ENCODE measurements around the gene ERC1. TPM values are rescaled to one million over a fixed set of nuclear protein-coding genes. Genes with fewer than 3 reads are reported as not detected.

The ERC1 gene
- total RNA-seq, 1 experiment from 2014 or later: 55.1 TPM

DNA sequence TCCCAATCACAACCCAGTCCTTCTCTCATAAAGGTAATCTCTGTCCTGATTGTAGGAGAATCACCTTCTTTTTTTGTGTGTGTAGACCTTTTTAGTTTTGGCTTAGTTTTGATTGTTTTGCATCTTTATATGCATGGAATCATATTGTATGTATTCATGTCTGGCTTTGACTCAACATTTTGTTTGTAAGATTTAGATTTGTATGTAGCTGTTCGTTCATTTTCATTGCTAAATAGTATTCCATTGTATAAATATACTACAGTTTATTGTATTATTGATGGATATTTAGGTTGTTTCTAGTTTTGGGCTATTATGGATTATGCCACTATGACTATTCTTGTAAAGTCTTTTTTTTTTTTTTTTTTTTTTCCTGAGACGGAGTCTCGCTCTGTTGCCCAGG is 10.5 kb downstream of the ERC1 start:
- POLR2A ChIA-PET: interaction anchor here (1.2 to 2.1 kb wide), 3 partner anchors 11 to 52 kb away, joined by 3 to 6 read pairs (median 5); partner anchors contain the start of gene RAD52
- CTCF ChIA-PET: interaction anchor here (0.8 to 1.1 kb wide), 5 partner anchors 10 to 117 kb away, joined by 3 to 5 read pairs (median 3); no protein-coding TSS in a partner anchor
- Mint-ChIP-seq H3K36me3 (ENCODE audit: insufficient read depth, unreplicated experiment) (peaks cover 33% of the 10 kb centered on the region), H3K9me3 (ENCODE audit: unreplicated experiment) (no peaks in the 10 kb centered on the region), H3K4me3 (ENCODE audit: unreplicated experiment) (no peak overlapping the region), H3K27ac (ENCODE audit: low read depth, unreplicated experiment) (no peak overlapping the region), H3K27me3 (ENCODE audit: insufficient read depth, unreplicated experiment) (no peaks in the 10 kb centered on the region), H3K4me1 (ENCODE audit: insufficient read depth, unreplicated experiment) (peaks cover 6% of the 10 kb centered on the region)
- DNase-seq (ENCODE audit: unreplicated experiment): no peak
- intact Hi-C loops (cut with micrococcal nuclease): no loop called here
- no TSS peak for BruUV-seq (replicated peaks)
- TF ChIP-seq, protein P1, sequence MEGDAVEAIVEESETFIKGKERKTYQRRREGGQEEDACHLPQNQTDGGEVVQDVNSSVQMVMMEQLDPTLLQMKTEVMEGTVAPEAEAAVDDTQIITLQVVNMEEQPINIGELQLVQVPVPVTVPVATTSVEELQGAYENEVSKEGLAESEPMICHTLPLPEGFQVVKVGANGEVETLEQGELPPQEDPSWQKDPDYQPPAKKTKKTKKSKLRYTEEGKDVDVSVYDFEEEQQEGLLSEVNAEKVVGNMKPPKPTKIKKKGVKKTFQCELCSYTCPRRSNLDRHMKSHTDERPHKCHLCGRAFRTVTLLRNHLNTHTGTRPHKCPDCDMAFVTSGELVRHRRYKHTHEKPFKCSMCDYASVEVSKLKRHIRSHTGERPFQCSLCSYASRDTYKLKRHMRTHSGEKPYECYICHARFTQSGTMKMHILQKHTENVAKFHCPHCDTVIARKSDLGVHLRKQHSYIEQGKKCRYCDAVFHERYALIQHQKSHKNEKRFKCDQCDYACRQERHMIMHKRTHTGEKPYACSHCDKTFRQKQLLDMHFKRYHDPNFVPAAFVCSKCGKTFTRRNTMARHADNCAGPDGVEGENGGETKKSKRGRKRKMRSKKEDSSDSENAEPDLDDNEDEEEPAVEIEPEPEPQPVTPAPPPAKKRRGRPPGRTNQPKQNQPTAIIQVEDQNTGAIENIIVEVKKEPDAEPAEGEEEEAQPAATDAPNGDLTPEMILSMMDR (IDR thresholded peaks at IDR 0.05; ENCODE audit: unreplicated experiment): no peak

DNA sequence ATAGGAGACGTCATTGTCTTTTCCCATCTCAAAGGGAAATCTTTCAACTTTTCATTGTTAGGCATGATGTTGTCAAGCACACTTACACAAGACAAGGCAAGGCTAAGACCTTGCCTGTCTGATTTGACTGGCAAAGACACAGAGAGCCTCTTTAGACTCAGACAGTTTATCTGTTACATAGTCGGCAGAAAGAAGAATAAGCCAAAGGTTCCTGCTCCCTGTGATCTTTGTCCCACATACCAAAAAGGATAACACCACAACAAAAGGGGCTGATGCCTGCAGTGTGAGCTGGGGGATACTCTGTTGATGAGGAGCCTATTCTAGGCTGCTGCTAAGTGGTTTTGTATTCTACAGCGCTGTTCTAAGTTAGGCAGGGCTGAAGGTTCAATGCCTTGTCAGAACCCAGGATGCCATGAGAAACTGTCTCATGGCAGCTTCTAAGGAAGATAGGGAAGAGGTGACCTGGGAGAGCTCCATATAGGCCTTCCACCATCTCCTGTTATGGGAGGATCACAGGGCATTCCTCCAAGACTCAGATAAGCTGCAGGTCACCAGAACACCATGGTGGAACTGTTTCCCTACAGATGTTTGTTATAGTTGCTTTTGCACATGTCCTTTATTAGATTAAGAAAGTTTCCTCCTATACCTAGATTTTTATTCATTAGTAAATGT is 12.7 kb downstream of the ERC1 start:
- Mint-ChIP-seq H3K36me3 (ENCODE audit: insufficient read depth, unreplicated experiment) (peaks cover 38% of the 10 kb centered on the region), H3K27me3 (ENCODE audit: insufficient read depth, unreplicated experiment) (no peaks in the 10 kb centered on the region), H3K27ac (ENCODE audit: low read depth, unreplicated experiment) (no peak overlapping the region), H3K9me3 (ENCODE audit: unreplicated experiment) (no peaks in the 10 kb centered on the region), H3K4me3 (ENCODE audit: unreplicated experiment) (no peak overlapping the region), H3K4me1 (ENCODE audit: insufficient read depth, unreplicated experiment) (peaks cover 10% of the 10 kb centered on the region)
- TF ChIP-seq, protein P1 (IDR thresholded peaks at IDR 0.05; ENCODE audit: unreplicated experiment): no peak
- BruUV-seq (replicated peaks): no TSS peak
- CTCF ChIA-PET: interaction anchor here (0.6 to 1.0 kb wide), 2 partner anchors 89 to 91 kb away, joined by 3 read pairs; no protein-coding TSS in a partner anchor
- intact Hi-C loops (cut with micrococcal nuclease): no loop called here
- POLR2A ChIA-PET: interaction anchor here (1.2 to 3.4 kb wide), 2 partner anchors 10 to 11 kb away, joined by 3 to 47 read pairs; partner anchors contain the start of gene ERC1
- no peak for DNase-seq (ENCODE audit: unreplicated experiment)

DNA sequence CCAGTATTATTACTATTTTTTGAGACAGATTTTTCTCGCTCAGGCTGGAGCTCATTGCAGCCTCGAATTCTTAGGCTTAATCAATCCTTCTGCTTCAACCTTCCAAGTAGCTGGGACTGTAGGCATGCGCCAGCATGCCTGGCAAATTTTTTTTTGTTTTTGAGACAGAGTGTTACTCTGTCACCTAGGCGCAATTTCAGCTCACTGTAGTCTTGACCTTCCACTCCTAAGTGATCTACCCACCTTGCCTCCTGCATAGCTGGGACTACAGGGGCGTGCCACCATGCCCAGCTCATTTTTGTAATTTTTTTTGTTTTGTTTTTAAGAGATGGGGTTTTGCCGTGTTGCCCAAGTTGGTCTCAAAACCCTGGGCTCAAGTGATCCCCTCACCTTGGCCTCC is 15.2 kb downstream of the ERC1 start:
- TF ChIP-seq, protein P1 (IDR thresholded peaks at IDR 0.05; ENCODE audit: unreplicated experiment): no peak
- intact Hi-C loops (cut with micrococcal nuclease): no loop called here
- Mint-ChIP-seq H3K4me3 (ENCODE audit: unreplicated experiment) (no peak overlapping the region), H3K27ac (ENCODE audit: low read depth, unreplicated experiment) (peak overlapping the region; percentile 59), H3K36me3 (ENCODE audit: insufficient read depth, unreplicated experiment) (peaks cover 31% of the 10 kb centered on the region), H3K9me3 (ENCODE audit: unreplicated experiment) (no peaks in the 10 kb centered on the region), H3K27me3 (ENCODE audit: insufficient read depth, unreplicated experiment) (no peaks in the 10 kb centered on the region), H3K4me1 (ENCODE audit: insufficient read depth, unreplicated experiment) (peaks cover 10% of the 10 kb centered on the region)
- ChIA-PET POLR2A (interaction anchor here (0.6 to 3.4 kb wide), 3 partner anchors 13 to 398 kb away, joined by 3 to 47 read pairs (median 4); partner anchors contain the start of gene ERC1), CTCF (interaction anchor here (0.9 to 1.6 kb wide), 4 partner anchors 13 to 89 kb away, joined by 3 read pairs; no protein-coding TSS in a partner anchor)
- DNase-seq (ENCODE audit: unreplicated experiment): peak; percentile 42
- BruUV-seq (replicated peaks): no TSS peak

DNA sequence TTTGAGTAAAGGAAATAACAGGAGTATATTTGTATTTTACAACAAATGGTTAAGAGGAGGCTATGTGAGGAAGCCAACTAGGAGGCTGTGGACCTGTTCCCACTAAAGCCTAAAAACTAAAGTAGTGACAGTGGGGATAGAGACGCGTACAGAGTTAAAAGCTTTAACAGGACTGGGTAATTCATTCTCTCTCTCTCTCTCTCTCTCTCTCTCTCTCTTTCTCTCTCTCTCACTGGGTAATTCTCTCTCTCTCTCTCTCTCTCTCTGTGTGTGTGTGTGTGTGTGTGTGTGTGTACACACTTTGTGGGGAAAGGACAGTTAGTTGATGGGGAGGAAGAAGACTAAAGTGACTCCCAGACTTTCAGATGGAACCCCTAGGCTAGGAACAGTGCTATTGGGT is 16.3 kb downstream of the ERC1 start:
- DNase-seq (ENCODE audit: unreplicated experiment): no peak
- Mint-ChIP-seq H3K27ac (ENCODE audit: low read depth, unreplicated experiment) (peak overlapping the region; percentile 59), H3K4me1 (ENCODE audit: insufficient read depth, unreplicated experiment) (peaks cover 10% of the 10 kb centered on the region), H3K27me3 (ENCODE audit: insufficient read depth, unreplicated experiment) (no peaks in the 10 kb centered on the region), H3K4me3 (ENCODE audit: unreplicated experiment) (no peak overlapping the region), H3K36me3 (ENCODE audit: insufficient read depth, unreplicated experiment) (peaks cover 30% of the 10 kb centered on the region), H3K9me3 (ENCODE audit: unreplicated experiment) (no peaks in the 10 kb centered on the region)
- intact Hi-C loops (cut with micrococcal nuclease): no loop called here
- no TSS peak for BruUV-seq (replicated peaks)
- CTCF ChIA-PET: no interaction called here
- POLR2A ChIA-PET: interaction anchor here (3.4 kb wide), 1 partner anchor 14 kb away, joined by 47 read pairs; the partner anchor contains the start of gene ERC1
- TF ChIP-seq, protein P1 (IDR thresholded peaks at IDR 0.05; ENCODE audit: unreplicated experiment): no peak
